WTC11 (cell line): ENCODE measurements around the gene COX6B2.

Experiments used
- MYBL2 ChIP-seq: sonication (generic); formaldehyde crosslinking; IDR thresholded peaks from 2 replicates; pipeline ENCODE4 v1.8.1; 2023; ENCODE audit warnings: mild to moderate bottlenecking, moderate library complexity, missing genetic modification reagents
- RELA ChIP-seq: sonication (generic); formaldehyde crosslinking; IDR thresholded peaks from 2 replicates; pipeline ENCODE4 v1.8.1; 2022; ENCODE audit warnings: missing genetic modification reagents, mild to moderate bottlenecking, borderline replicate concordance
- TF ChIP-seq, protein P1 (sequence below): fragments of 200-600 bp; IDR thresholded peaks from 2 replicates; pipeline ENCODE4 v1.8.0; 2022; ENCODE audit warnings: antibody characterized with exemption
- TF ChIP-seq, protein P2 (sequence below): sonication (generic); formaldehyde crosslinking; IDR thresholded peaks from 2 replicates; pipeline ENCODE4 v1.8.1; 2022; ENCODE audit warnings: mild to moderate bottlenecking, missing genetic modification reagents, moderate library complexity, borderline replicate concordance
- TF ChIP-seq, protein P3 (sequence below): sonication (generic); formaldehyde crosslinking; IDR thresholded peaks from 2 replicates; pipeline ENCODE4 v1.8.1; 2023; ENCODE audit warnings: mild to moderate bottlenecking, missing genetic modification reagents, moderate library complexity

DNA sequence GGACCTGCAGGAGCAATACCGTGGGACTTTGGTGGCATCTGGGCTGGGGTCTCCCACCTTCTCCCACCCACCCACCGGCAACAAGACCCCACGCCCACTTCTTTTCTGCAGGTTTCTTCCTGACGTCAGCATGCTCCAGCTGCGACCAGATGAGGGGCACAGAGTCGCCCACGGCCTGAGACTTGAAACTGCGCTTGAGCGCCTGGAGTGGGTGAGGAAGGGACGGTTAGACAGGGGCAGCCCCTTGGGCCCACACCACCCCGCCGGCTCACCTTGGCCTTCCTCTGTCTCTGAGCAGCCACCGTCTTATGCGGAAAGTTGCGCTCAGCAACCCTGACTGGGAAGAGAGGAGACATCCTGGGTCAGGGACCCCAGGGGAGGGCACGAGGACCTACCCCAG lies 6.4 kb upstream of the COX6B2 start:
- TF ChIP-seq RELA (CRISPR knock-in tag) (no peak), MYBL2 (no peak)
- TF ChIP-seq, protein P1, sequence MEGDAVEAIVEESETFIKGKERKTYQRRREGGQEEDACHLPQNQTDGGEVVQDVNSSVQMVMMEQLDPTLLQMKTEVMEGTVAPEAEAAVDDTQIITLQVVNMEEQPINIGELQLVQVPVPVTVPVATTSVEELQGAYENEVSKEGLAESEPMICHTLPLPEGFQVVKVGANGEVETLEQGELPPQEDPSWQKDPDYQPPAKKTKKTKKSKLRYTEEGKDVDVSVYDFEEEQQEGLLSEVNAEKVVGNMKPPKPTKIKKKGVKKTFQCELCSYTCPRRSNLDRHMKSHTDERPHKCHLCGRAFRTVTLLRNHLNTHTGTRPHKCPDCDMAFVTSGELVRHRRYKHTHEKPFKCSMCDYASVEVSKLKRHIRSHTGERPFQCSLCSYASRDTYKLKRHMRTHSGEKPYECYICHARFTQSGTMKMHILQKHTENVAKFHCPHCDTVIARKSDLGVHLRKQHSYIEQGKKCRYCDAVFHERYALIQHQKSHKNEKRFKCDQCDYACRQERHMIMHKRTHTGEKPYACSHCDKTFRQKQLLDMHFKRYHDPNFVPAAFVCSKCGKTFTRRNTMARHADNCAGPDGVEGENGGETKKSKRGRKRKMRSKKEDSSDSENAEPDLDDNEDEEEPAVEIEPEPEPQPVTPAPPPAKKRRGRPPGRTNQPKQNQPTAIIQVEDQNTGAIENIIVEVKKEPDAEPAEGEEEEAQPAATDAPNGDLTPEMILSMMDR = no peak
- TF ChIP-seq, protein P2, sequence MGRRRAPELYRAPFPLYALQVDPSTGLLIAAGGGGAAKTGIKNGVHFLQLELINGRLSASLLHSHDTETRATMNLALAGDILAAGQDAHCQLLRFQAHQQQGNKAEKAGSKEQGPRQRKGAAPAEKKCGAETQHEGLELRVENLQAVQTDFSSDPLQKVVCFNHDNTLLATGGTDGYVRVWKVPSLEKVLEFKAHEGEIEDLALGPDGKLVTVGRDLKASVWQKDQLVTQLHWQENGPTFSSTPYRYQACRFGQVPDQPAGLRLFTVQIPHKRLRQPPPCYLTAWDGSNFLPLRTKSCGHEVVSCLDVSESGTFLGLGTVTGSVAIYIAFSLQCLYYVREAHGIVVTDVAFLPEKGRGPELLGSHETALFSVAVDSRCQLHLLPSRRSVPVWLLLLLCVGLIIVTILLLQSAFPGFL (CRISPR knock-in tag) = no peak
- TF ChIP-seq, protein P3, sequence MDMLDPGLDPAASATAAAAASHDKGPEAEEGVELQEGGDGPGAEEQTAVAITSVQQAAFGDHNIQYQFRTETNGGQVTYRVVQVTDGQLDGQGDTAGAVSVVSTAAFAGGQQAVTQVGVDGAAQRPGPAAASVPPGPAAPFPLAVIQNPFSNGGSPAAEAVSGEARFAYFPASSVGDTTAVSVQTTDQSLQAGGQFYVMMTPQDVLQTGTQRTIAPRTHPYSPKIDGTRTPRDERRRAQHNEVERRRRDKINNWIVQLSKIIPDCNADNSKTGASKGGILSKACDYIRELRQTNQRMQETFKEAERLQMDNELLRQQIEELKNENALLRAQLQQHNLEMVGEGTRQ (CRISPR knock-in tag) = no peak
